Spleen (tissue), 7 donors: ENCODE measurements around the gene AADAC.

Experiments
- CTCF ChIP-seq, 11 experiments: fragments of 200-600 bp in 7 of 11; fragments of 450-650 bp in 4 of 11; sonication (generic) in 4 of 11; IDR thresholded peaks in 8 of 11; conservative IDR thresholded peaks in 3 of 11; 1 replicate in 7 of 11; 2 replicates in 4 of 11; pipeline versions ENCODE4 v1.4.0 to v1.8.0; 2016 to 2021; ENCODE audit warnings: antibody characterized with exemption in 11 of 11, inconsistent platforms in 4 of 11, mild to moderate bottlenecking in 1 of 11
- POLR2A ChIP-seq, 3 donors: fragments of 450-650 bp; IDR thresholded peaks; one replicate each; pipeline ENCODE4 v1.5.1; 2017; ENCODE audit warnings: antibody characterized with exemption in 3 of 3, mild to moderate bottlenecking in 1 of 3
- POLR2AphosphoS5 ChIP-seq, 3 donors: sonication (generic); formaldehyde crosslinking; IDR thresholded peaks; one replicate each; pipeline ENCODE4 v1.5.1; 2017; ENCODE audit warnings: antibody characterized with exemption in 3 of 3
- donor health status: DM: no; HTN: no; CAD: no; lungs with moderate emphysema.
- donor health status: DM: no; HTN: no; CAD: no.
- donor health status: DM: no; HTN: no; CAD: no.

GRCh38 chr3:151875759-151876158 lies 61.8 kb downstream of the AADAC start:
- no peak for TF ChIP-seq POLR2A (IDR thresholded peaks at IDR 0.05)
- TF ChIP-seq CTCF (IDR thresholded peaks at IDR 0.05 in 8 of 11, conservative IDR thresholded peaks at IDR 0.05 in 3 of 11) = no peak
- peak in 1 of 3 donors; percentile 41 for TF ChIP-seq POLR2AphosphoS5 (IDR thresholded peaks at IDR 0.05)
